ENCODE data around the gene TFF1.

Gene TFF1

GRCh38 chr21:42341776-42342542 lies 24.4 kb downstream of the TFF1 start:
- TF ChIP-seq, protein P1, sequence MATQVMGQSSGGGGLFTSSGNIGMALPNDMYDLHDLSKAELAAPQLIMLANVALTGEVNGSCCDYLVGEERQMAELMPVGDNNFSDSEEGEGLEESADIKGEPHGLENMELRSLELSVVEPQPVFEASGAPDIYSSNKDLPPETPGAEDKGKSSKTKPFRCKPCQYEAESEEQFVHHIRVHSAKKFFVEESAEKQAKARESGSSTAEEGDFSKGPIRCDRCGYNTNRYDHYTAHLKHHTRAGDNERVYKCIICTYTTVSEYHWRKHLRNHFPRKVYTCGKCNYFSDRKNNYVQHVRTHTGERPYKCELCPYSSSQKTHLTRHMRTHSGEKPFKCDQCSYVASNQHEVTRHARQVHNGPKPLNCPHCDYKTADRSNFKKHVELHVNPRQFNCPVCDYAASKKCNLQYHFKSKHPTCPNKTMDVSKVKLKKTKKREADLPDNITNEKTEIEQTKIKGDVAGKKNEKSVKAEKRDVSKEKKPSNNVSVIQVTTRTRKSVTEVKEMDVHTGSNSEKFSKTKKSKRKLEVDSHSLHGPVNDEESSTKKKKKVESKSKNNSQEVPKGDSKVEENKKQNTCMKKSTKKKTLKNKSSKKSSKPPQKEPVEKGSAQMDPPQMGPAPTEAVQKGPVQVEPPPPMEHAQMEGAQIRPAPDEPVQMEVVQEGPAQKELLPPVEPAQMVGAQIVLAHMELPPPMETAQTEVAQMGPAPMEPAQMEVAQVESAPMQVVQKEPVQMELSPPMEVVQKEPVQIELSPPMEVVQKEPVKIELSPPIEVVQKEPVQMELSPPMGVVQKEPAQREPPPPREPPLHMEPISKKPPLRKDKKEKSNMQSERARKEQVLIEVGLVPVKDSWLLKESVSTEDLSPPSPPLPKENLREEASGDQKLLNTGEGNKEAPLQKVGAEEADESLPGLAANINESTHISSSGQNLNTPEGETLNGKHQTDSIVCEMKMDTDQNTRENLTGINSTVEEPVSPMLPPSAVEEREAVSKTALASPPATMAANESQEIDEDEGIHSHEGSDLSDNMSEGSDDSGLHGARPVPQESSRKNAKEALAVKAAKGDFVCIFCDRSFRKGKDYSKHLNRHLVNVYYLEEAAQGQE (IDR thresholded peaks at IDR 0.05; ENCODE audit: insufficient read depth in 1 of 2, low read depth in 2 of 2, low read length in 2 of 2): no peak
- TF ChIP-seq SIN3A (IDR thresholded peaks at IDR 0.05; ENCODE audit: borderline replicate concordance, insufficient read depth, low read length) (no peak), TAF1 (IDR thresholded peaks at IDR 0.05; ENCODE audit: borderline replicate concordance, insufficient read depth, low read length) (no peak), FOXP2 (optimal IDR thresholded peaks at IDR 0.05; ENCODE audit: borderline replicate concordance, extremely low read depth, extremely low read length, insufficient read depth) (no peak), POLR2AphosphoS5 (IDR thresholded peaks at IDR 0.05; ENCODE audit: low read depth, low read length) (no peak)

- no peak for TF ChIP-seq TAF1 (IDR thresholded peaks at IDR 0.05; ENCODE audit: borderline replicate concordance, insufficient read depth, low read length)
- no peak for TF ChIP-seq SIN3A (IDR thresholded peaks at IDR 0.05; ENCODE audit: borderline replicate concordance, insufficient read depth, low read length)
- TF ChIP-seq POLR2AphosphoS5 (IDR thresholded peaks at IDR 0.05; ENCODE audit: low read depth, low read length): no peak
- TF ChIP-seq, protein P1 (IDR thresholded peaks at IDR 0.05; ENCODE audit: insufficient read depth in 1 of 2, low read depth in 2 of 2, low read length in 2 of 2): no peak
Measured at GRCh38 chr21:42340187-42341050, 25.9 kb downstream of the TFF1 start.

DNA sequence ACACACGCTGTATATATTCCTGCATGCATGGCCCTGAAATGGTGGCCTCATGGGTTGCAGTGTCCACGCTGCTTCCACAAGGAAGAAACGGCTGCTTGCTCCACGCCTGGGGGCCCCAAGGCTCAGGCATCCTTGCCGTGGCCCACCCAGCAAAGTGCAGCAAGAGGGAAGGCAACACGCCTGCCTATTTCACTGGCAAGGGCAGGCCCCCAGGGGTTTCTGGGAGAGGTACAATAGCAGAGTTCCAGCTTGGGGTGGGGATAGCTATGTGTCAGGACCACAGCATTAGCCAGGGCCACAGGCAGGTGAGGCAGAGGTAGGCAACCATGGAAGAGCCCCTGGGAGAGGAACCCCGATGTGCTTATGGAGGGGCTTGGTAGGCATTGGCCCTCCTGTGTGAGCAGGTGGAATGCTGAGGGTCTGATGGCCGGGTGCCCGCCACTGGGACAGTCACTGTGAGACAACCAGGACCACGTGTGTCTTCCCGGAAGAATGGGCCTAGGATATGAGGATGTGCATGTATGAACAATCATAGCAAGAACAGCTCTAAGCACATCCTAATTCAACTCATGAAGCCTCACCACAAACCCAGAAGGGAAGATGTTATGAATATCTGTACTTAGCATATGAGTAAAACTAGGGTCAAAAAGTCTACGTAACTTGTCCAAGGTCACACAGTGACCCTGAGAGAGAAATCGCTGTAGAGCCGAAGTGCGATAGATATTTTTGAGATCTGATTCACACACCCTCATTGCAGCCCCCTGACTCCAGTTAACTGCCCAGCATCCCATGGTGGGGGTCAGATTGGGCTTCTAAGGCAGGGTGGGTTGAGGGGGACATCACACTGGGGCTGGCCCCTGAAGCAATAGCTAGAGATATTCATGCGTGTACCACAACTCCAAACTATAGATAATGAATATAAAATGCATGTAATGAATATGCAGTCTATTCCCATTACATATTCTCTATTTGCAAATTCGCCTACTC lies 27.3 kb downstream of the TFF1 start:
- TF ChIP-seq TAF1 (IDR thresholded peaks at IDR 0.05; ENCODE audit: borderline replicate concordance, insufficient read depth, low read length): no peak
- TF ChIP-seq SIN3A (IDR thresholded peaks at IDR 0.05; ENCODE audit: borderline replicate concordance, insufficient read depth, low read length): no peak
- TF ChIP-seq POLR2AphosphoS5 (IDR thresholded peaks at IDR 0.05; ENCODE audit: low read depth, low read length): no peak
- TF ChIP-seq FOXP2 (optimal IDR thresholded peaks at IDR 0.05; ENCODE audit: borderline replicate concordance, extremely low read depth, extremely low read length, insufficient read depth): no peak
- TF ChIP-seq, protein P1 (IDR thresholded peaks at IDR 0.05; ENCODE audit: insufficient read depth in 1 of 2, low read depth in 2 of 2, low read length in 2 of 2): no peak

DNA sequence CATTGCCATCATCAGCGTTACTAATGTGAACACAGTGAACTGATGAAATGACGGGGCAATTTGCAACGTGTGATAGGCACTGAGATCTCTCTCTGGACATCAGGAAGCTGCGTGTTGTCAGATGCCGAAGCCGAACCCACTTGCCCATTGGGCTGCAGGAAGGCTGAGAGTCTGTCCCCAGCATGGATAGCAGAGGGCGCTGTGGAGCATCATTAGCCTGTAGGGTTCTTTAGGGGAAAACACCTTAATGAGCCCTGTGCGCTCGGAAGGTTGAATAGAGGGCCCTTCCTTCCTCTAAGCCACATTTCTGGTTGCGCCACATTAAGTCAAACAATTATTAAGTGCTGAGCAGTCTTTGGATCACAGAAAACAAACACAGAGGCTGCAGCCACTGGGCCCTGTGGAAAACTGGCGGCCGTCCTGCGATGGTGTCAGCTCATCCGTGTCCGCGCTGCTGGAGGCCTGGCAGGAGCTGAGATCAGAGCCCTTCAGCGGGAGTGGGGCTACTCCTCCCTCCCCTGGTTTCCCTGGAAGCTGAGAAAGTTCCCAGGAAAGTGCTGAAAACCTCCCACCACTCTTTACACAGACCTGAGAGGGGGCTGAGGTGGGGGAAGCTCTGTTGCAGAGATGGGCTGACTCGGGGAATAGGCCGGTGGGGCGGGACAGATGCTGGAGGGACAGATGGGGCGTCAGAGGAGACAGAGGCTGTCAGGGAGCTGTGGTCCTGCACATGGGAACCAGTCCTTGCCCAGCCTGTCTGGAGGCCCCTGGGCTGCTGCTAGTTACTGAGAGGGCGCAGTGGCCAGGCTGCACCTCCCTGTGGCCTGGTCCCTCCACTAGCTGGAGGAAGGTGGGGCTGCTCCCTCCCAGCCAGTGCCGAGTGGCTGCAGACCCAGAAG lies 28.3 kb downstream of the TFF1 start:
- TF ChIP-seq SIN3A (IDR thresholded peaks at IDR 0.05; ENCODE audit: borderline replicate concordance, insufficient read depth, low read length) (no peak), TAF1 (IDR thresholded peaks at IDR 0.05; ENCODE audit: borderline replicate concordance, insufficient read depth, low read length) (no peak), POLR2AphosphoS5 (IDR thresholded peaks at IDR 0.05; ENCODE audit: low read depth, low read length) (no peak), FOXP2 (optimal IDR thresholded peaks at IDR 0.05; ENCODE audit: borderline replicate concordance, extremely low read depth, extremely low read length, insufficient read depth) (no peak)
- TF ChIP-seq, protein P1 (IDR thresholded peaks at IDR 0.05; ENCODE audit: insufficient read depth in 1 of 2, low read depth in 2 of 2, low read length in 2 of 2): no peak
